ENCODE results near the gene EFTUD2.
"Not testable (repeated sequence)": the region's sequence is repeated elsewhere in the genome, so short reads cannot be mapped to it uniquely, and the experiment has no call there.

The EFTUD2 gene

DNA sequence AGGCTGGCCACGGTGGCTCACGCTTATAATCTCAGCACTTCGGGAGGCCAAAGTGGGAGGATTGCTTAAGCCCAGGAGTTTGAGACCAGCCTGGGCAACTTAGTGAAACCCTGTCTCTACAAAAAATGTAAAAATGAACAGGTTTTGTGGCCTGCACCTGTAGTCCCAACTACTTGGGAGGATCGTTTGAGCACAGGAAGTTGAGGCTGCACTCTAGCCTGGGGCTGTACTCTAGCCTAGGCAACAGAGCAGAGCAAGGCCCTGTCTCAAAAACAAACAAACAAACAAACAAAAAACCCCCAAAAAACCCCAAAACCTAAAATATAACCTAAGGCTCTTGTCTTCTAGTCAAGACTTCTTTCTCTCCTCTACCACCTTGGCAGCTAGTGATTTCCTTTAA lies 59.0 kb downstream of the EFTUD2 start:
- Mint-ChIP-seq H3K27ac (no peak overlapping the region), H3K27me3 (no peaks in the 10 kb centered on the region), H3K9me3 (no peaks in the 10 kb centered on the region), H3K4me1 (ENCODE audit: low read depth) (peaks cover 6% of the 10 kb centered on the region), H3K36me3 (ENCODE audit: low read depth) (no peaks in the 10 kb centered on the region), H3K4me3 (no peak overlapping the region)
- no peak for DNase-seq

DNA sequence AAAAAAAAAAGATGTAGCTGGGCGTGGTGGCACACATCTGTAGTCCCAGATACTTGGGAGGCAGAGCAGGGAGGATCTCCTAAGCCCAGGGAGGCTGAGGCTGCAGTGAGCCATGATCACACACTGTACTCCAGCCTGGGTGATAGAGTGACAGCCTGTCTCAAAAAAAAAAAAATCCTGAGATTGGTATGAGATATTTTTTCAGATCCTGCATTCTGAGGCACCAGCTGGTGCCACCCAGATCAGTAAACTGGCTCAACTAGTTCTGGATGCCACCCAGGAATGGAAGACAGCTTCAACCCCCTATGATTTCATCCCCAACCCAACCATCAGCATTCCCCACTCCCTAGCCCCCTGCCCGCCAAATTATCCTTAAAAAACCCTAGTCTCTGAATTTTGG lies 62.0 kb downstream of the EFTUD2 start:
- DNase-seq, result no peak
- H3K27ac Mint-ChIP-seq, result no peak overlapping the region
- H3K9me3 Mint-ChIP-seq, result no peaks in the 10 kb centered on the region
- H3K27me3 Mint-ChIP-seq, result peaks cover 18% of the 10 kb centered on the region
- no peaks in the 10 kb centered on the region for H3K36me3 Mint-ChIP-seq (ENCODE audit: low read depth)
- H3K4me3 Mint-ChIP-seq, result no peak overlapping the region
- H3K4me1 Mint-ChIP-seq (ENCODE audit: low read depth), result peaks cover 6% of the 10 kb centered on the region

DNA sequence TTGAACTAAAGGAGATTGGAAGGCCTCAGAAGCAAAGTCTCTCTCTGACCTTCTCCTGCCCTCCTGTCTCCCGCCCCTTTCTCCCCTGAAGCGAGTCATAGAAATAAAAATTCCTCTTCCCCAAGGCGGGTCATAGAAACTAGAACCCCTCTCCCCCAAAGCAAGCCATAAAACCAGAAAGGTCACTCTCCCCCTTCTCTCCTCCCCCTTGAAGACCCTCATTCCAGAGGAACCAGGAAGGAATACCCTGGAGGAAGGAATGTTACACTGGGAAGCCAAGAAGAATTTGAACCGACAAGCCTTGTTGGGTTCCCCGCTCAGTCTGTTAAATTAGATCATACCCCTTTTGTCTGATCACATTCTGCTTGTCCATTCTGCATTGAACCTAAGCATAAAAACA lies 66.4 kb downstream of the EFTUD2 start:
- Mint-ChIP-seq H3K9me3 (no peaks in the 10 kb centered on the region), H3K36me3 (ENCODE audit: low read depth) (peaks cover 2% of the 10 kb centered on the region), H3K4me1 (ENCODE audit: low read depth) (peaks cover 14% of the 10 kb centered on the region), H3K27ac (no peak overlapping the region), H3K27me3 (peaks cover 53% of the 10 kb centered on the region), H3K4me3 (no peak overlapping the region)
- no peak for DNase-seq

DNA sequence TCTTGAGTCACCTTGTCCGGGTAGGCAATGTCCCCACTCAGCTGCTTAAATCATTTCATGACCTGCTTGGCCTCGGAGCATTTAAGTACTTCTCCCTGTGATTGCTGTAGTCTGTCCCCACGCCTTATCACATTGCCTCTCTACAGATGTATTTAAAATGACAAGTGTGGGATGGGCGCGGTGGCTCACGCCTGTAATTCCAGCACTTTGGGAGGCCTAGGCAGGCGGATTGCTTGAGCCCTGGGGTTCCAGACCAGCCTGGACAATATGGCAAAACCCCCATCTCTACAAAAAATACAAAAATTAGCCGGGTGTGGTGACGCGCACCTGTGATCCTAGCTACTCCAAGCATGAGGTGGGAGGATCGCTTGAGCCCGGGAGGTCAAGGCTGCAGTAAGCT lies 67.9 kb downstream of the EFTUD2 start:
- Mint-ChIP-seq H3K4me1 (ENCODE audit: low read depth) (peaks cover 14% of the 10 kb centered on the region), H3K27me3 (peaks cover 67% of the 10 kb centered on the region), H3K27ac (no peak overlapping the region), H3K36me3 (ENCODE audit: low read depth) (peaks cover 2% of the 10 kb centered on the region), H3K9me3 (no peaks in the 10 kb centered on the region), H3K4me3 (no peak overlapping the region)
- no peak for DNase-seq

DNA sequence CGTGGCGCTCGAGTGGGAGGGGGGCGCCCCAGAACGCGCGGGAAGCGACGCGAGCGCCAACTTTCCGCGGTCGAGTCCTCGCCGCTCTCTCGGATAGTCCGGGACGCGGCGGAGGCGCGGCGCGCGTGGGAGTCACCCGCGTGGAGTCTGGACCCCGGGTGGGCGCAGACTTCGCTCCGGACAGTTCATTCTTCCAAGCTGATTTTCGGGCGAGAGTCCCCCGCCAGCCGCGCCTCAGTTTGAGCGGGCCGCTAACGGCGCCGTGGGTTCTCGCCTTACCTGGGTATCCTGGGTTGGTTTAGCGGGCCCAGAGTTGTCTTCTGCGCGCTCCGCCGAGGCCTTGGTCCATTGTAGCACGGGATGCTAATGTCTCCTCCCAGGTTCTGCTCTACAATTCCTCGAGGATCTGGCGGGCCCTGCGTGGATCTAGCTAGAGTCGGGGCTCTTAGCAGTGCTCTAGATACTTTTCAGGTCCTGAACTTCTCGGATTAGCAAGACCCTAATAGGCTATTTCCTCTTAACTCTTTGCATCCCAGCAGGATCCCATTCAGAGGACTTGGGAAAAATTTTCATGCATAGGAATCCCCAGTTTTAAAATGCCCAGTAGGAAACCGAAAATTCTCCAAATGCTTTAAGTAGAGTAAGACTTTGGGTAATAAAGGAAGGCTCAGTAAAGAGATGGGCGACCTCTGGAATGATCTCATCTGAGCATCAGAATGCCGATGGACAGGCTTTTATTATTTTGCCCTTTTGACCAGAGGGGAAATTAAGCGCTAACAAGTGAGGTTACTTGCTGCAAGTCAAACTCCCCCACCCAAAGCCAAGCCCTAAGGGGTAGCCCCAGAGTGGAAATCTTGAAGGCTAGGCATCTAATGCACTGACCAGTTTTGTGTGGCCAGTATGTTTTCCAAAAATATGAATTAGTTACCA lies 68.6 kb downstream of the EFTUD2 start:
- peak overlapping the region; percentile 69 for H3K4me3 Mint-ChIP-seq
- peak; percentile 58 for DNase-seq
- H3K4me1 Mint-ChIP-seq (ENCODE audit: low read depth), result peaks cover 14% of the 10 kb centered on the region
- H3K27me3 Mint-ChIP-seq, result peaks cover 75% of the 10 kb centered on the region
- H3K9me3 Mint-ChIP-seq, result no peaks in the 10 kb centered on the region
- H3K27ac Mint-ChIP-seq, result peak overlapping the region; percentile 72
- H3K36me3 Mint-ChIP-seq (ENCODE audit: low read depth), result peaks cover 2% of the 10 kb centered on the region

DNA sequence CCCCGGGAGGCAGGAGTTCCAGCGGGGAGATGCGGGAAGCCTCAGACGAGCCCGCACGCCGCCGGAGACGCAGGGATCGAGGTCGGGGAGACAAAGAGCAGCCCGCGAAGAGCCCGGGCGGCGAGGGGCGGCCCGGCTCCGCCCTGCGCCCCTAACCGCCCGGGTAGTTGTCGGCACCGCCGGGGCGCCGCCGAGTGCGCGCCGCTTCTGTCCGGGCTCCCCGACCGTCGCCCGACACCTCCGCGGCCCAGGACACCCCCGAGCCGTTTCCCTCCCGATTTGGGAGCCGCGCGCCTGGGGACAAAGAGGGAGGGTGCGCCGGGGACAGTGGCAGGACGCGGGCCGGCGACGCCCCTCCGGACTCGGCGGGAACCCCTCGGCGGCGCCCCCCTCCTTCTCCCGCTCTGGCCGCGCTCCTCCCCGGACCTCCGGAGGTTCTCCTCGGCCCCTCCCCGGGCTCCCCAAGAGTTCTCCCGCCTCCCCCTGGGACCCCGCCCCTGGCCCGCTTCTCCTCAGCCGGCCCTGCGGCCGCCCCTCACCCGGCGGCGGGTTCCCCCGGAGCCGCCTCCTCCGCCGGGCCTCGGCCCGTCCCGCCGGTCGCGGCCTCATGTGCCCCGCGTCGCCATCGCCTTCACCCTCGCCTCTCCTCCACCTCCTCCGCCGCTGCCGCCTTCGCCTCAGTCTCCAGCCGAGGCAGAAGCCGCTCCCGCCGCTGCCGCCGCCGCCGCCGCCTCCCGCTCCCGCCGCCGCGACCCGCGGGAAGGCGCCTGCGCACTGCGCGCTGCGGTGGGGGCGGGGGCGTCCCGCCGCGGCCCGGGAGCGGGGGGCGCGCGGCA lies 69.5 kb downstream of the EFTUD2 start, which contains the start of gene GJC1:
TSS of gene GJC1 (minus strand) at position 765 of the 836 bp plus-strand sequence. CDS start 24,470 bp downstream, outside the sequence.
- H3K9me3 Mint-ChIP-seq, result no peaks in the 10 kb centered on the region

DNA sequence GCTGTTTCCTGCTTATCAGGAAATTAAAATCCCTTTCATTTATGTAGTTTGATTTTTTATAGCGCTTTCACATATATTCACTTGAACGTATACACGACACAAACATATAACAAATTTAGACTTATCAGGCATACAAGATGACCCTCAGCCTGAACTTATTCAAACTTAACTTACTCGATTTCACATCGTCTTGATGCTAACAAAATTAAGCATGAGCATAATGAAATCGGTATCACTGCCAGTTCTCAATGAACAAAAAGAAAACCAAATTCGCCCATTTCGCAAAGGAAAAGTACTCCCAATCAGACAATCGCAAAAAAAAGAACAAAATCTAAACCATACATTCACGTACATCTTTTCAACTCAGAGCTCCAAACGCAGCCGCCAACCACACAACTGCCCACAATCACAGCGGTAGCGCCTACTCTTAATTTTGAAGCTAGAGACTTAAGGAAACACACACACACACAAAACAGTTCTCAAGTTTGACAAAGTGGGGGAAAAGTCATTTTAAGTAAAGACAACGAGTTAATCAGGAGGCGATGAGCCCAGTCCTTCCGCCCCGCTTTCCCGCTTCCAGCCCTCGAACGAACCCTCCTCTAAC lies 70.2 kb downstream of the EFTUD2 start:
- H3K27ac Mint-ChIP-seq, result peak overlapping the region; percentile 63
- DNase-seq, result no peak
- H3K36me3 Mint-ChIP-seq (ENCODE audit: low read depth), result peaks cover 2% of the 10 kb centered on the region
- H3K27me3 Mint-ChIP-seq, result peaks cover 78% of the 10 kb centered on the region
- no peaks in the 10 kb centered on the region for H3K9me3 Mint-ChIP-seq
- H3K4me3 Mint-ChIP-seq, result peak overlapping the region; percentile 75
- peaks cover 14% of the 10 kb centered on the region for H3K4me1 Mint-ChIP-seq (ENCODE audit: low read depth)

More for the DNA sequence above, 69.5 kb downstream of the EFTUD2 start, which contains the start of gene GJC1:
- peak within 1 kb of the TSS; percentile 75 for H3K4me3 Mint-ChIP-seq
- H3K27me3 Mint-ChIP-seq, result peaks cover 76% of the 10 kb centered on the region
- peak within 1 kb of the TSS; percentile 72 for H3K27ac Mint-ChIP-seq
- peaks cover 2% of the 10 kb centered on the region for H3K36me3 Mint-ChIP-seq (ENCODE audit: low read depth)
- peak; percentile 64 for DNase-seq
- peaks cover 14% of the 10 kb centered on the region for H3K4me1 Mint-ChIP-seq (ENCODE audit: low read depth)

DNA sequence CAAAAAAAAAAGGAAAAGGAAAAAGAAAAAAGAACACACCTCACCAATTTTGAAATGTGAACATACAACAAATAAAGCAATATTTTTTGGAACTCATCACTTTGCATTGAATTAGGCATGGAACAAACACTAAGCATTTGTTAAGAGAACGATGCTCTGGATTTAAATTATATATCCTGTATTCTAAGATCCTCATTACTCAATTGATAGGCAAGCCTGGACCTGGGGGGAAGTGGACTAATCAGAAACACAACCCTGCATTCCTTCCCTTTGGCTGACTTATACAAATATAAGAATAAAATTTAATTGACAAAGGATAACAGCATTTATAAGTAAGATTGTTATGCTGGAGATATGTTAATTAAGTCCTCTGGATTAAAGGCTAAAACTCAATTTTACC lies 71.4 kb downstream of the EFTUD2 start:
- Mint-ChIP-seq H3K27me3 (peaks cover 75% of the 10 kb centered on the region), H3K27ac (no peak overlapping the region), H3K36me3 (ENCODE audit: low read depth) (peaks cover 2% of the 10 kb centered on the region), H3K4me1 (ENCODE audit: low read depth) (peaks cover 14% of the 10 kb centered on the region), H3K9me3 (no peaks in the 10 kb centered on the region), H3K4me3 (no peak overlapping the region)
- no peak for DNase-seq

DNA sequence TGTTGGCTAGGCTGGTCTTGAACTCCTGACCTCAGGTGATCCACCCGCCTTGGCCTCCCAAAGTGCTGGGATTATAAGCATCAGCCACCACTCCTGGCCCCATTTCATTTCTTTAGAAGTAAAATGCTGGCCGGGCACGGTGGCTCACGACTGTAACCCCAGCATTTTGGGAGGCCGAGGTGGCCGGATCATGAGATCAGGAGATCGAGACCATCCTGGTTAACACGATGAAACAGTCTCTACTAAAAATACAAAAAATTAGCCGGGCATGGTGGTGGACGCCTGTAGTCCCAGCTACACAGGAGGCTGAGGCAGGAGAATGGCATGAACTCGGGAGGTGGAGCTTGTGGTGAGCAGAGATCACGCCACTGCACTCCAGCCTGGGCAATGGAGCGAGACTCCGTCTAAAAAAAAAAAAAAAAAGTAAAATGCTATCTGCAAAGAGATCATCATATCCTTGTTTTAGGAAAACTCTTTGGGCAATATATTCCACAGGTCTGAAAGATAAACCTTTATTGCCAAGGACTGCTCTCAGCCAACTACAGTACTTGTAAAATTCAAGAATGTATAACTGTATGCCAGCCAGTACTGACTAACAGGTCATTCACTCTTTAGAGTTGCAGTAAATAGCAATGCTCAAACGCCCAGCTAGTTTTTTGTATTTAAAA lies 73.0 kb downstream of the EFTUD2 start:
- no peaks in the 10 kb centered on the region for H3K9me3 Mint-ChIP-seq
- peaks cover 2% of the 10 kb centered on the region for H3K36me3 Mint-ChIP-seq (ENCODE audit: low read depth)
- no peak overlapping the region for H3K27ac Mint-ChIP-seq
- no peak overlapping the region for H3K4me3 Mint-ChIP-seq
- H3K27me3 Mint-ChIP-seq, result peaks cover 64% of the 10 kb centered on the region
- peaks cover 14% of the 10 kb centered on the region for H3K4me1 Mint-ChIP-seq (ENCODE audit: low read depth)
- DNase-seq, result no peak

DNA sequence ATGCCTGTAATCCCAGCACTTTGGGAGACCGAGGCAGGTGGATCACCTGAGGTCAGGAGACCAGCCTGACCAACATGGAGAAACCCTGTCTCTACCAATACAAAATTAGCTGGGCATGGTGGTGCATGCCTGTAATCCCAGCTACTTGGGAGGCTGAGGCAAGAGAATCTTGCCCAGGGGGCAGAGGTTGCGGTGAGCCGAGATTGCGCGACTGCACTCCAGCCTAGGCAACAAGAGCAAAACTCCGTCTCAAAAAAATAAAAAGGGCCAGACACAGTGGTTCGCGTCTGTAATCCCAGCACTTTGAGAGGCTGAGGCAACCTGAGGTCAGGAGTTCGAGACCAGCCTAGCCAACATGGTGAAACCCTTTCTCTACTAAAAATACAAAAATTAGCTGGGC lies 74.0 kb downstream of the EFTUD2 start:
- DNase-seq, result peak; percentile 7
- not testable (repeated sequence) for H3K27ac Mint-ChIP-seq; H3K4me3 Mint-ChIP-seq; H3K9me3 Mint-ChIP-seq; H3K36me3 Mint-ChIP-seq (ENCODE audit: low read depth)
- H3K27me3 Mint-ChIP-seq, result peaks cover 65% of the 10 kb centered on the region
- H3K4me1 Mint-ChIP-seq (ENCODE audit: low read depth), result peaks cover 11% of the 10 kb centered on the region

DNA sequence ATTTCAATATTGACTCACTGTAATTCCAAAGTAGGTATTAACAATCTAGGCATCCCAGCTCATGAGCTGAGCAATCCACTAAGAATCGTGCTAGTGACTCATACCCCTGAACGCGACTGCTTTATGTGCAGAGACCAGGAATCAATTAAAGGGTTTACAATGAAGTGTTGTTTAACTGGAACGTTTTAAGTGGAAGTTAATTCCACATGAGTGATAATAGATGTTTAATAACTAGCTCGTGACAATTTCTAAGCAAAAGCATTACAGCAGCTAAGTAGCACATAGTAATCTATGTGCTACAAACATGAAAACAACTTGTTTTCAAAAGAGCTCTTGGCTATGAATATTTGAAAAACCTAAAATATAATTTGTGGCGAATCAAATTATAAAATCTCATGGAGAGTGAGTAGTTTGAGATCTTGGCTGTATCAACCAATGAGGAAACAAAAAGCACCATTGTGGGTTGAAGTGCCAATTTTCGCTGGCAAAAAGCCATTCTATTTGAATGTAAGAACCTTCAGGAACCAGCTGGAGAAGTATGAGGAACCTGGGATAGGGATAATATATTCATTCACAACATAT lies 78.5 kb downstream of the EFTUD2 start:
- H3K27ac Mint-ChIP-seq, result no peak overlapping the region
- H3K36me3 Mint-ChIP-seq (ENCODE audit: low read depth), result no peaks in the 10 kb centered on the region
- H3K4me3 Mint-ChIP-seq, result no peak overlapping the region
- no peak for DNase-seq
- peaks cover 38% of the 10 kb centered on the region for H3K27me3 Mint-ChIP-seq
- no peaks in the 10 kb centered on the region for H3K4me1 Mint-ChIP-seq (ENCODE audit: low read depth)
- no peaks in the 10 kb centered on the region for H3K9me3 Mint-ChIP-seq

DNA sequence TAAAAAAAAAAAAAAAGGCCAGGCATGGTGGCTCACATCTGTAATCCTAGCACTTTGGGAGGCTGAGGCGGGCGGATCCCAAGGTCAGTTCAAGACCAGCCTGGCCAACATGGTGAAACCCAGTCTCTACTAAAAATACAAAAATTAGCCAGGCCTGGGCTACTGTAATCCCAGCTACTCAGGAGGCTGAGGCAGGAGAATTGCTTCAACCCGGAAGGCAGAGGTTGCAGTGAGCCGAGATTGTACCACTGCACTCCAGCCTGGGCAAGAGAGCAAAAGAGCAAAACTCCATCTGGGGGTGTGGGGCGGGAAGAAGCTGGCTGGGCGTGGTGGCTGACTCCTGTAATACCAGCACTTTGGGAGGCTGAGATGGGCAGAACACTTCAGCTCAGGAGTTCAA lies 80.7 kb downstream of the EFTUD2 start:
- H3K27ac Mint-ChIP-seq; H3K9me3 Mint-ChIP-seq; H3K4me3 Mint-ChIP-seq; H3K4me1 Mint-ChIP-seq (ENCODE audit: low read depth); DNase-seq; H3K36me3 Mint-ChIP-seq (ENCODE audit: low read depth): not testable (repeated sequence)
- peaks cover 28% of the 10 kb centered on the region for H3K27me3 Mint-ChIP-seq

DNA sequence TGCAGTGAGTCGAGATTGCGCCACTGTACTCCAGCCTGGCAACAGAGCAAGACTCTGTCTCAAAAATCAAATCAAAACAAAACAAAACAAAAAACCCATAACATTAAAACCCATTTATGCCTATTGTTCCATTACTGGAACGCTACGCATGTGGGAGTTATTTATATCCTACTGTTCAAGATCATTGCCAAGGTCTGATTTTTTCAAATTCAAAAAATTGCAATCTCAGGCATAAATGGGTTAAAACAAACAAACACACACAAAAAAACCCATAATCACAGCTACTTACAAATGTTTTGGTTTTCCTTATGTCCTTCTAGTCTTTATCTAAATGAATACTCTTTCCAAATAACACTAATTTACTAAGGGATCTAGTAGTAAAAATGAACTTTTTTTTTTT lies 87.0 kb downstream of the EFTUD2 start:
- DNase-seq, result no peak
- Mint-ChIP-seq H3K27ac (no peak overlapping the region), H3K4me1 (ENCODE audit: low read depth) (no peaks in the 10 kb centered on the region), H3K36me3 (ENCODE audit: low read depth) (no peaks in the 10 kb centered on the region), H3K9me3 (no peaks in the 10 kb centered on the region), H3K4me3 (no peak overlapping the region), H3K27me3 (peaks cover 7% of the 10 kb centered on the region)
